HG02798 (cell line): ENCODE results near the gene SPX.

Source experiments
- ATAC-seq: cut with Tn5 transposase; IDR thresholded peaks from one replicate; pipeline ENCODE4 v1.9.1; 2021; ENCODE audit warnings: mild to moderate bottlenecking; ENCODE audit not compliant: unreplicated experiment, poor library complexity

The SPX gene, protein sequence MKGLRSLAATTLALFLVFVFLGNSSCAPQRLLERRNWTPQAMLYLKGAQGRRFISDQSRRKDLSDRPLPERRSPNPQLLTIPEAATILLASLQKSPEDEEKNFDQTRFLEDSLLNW

GRCh38 chr12:21526053-21526452 lies at the start of gene SPX:
TSS of gene SPX (plus strand) at chr12:21526296. CDS start at chr12:21526473, 177 bp downstream.
- ATAC-seq, result no peak

- no peak for ATAC-seq
Observed at GRCh38 chr12:21476949-21477348, 49.1 kb upstream of the SPX start.

DNA sequence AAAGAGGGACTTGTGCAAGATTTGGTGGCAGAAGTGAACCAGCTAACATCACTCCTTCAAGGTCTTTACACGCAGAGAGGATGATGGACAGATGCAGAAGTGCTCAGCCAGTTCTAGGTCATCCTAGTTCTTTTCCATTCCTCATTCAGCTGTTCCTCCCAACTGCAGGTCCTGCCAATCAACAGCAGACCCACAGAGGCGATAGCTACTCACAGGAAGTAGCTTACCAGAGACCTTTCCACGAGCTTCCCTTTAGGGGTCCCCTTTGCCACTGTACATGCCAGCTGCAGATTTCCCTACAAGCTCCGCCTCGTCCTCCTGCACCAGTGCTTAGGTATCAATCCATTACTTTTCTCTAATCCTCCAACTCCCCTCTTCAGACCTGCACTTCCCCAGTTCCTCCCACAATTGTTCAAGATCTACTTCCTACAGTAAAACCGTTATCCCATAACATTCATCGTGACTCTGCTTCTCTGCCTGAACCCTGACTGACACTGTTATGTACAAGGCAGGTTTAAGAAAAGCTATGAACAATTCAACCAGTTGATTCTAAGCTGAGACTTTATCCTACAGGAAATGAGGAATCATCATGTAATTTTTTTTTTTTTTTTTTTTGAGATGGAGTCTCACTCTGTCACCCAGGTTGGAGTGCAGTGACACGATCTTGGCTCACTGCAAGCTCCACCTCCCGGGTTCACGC lies 47.2 kb upstream of the SPX start:
- ATAC-seq, result no peak

DNA sequence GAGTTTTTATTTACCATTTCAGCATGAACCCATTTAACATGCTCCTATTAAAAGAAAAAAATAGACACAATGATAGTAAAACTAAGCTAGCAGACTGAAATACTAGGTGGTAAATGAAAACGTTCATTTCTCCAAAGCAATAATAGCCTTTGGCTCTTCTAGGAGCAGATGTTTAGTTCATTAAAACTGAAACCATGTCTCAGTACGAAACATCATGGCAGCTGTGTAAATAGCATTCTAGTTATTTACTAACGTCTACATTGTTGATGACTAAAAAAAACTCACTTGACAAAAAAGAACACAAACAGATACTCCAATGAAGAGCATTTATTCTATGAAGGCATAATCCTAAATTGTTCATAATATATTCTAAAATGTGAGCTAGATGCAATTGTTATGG lies 42.6 kb upstream of the SPX start:
- no peak for ATAC-seq

DNA sequence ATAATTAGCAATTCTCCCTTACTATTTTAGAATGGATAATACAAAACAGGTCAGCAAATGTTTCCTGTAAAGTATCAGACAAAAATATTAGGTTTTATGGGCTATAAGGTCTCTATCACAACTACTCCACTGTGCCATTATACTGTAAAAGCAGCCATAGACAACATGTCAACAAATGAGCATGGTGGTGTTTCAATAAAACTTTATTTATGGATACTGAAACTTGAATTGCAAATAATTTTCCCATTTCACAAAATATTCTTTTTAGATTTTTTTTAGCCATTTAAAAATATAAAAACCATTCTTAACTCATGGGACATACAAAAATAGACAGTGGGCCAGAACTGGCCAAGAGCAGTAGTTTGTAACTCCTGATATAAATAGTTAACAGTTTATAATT lies 40.1 kb upstream of the SPX start:
- ATAC-seq, result no peak

DNA sequence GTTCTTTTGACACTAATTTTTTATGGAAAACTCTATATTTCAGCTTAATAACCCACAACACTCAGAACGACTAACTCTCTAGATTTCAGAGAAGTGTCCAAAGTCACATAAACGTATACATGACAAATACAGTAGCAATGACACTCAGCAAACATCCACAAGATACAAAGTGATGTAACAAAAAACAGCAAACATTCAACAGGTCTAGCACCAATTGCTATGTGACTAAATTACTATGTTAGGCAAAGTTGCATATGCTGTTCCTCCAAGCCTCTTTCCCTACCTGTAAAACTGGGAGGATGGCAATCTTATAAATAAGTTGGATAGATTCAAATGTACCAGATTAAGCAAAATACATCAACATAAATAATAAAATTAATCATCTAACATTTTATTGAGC lies 26.3 kb upstream of the SPX start:
- no peak for ATAC-seq

- ATAC-seq, result no peak
Observed at GRCh38 chr12:21500786-21501257, 25.3 kb upstream of the SPX start.

GRCh38 chr12:21501258-21502163 lies 24.6 kb upstream of the SPX start, which contains the start of the genes GOLT1B and RECQL:
TSS of gene GOLT1B (plus strand) at chr12:21501789. CDS start at chr12:21501924, 135 bp downstream.
TSS of gene RECQL (minus strand) at chr12:21501635. CDS start at chr12:21499570, 2,065 bp downstream.
- ATAC-seq, result peak; percentile 99

- peak; percentile 2 for ATAC-seq
Observed at GRCh38 chr12:21502164-21502496, 24.0 kb upstream of the SPX start.

GRCh38 chr12:21502872-21503271 lies 23.2 kb upstream of the SPX start:
- ATAC-seq, result no peak

DNA sequence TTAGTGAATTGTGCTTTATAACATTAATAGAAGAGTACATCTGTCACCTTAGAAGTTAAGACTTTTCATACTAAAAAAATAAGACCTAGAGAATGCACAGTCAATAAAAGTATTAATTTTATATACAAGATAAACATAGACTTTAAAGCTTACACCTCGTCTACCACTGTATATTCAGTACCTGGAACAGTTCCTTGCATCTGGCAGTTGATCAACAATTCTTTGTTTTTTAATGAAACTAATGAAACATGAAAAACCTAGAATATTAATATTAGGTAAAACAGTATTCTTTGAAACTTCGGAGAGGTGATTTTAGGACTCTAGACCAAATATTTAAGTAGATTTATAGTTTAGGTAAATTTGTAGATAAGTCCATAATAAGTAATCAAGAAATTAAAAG lies 20.2 kb upstream of the SPX start:
- ATAC-seq, result no peak

DNA sequence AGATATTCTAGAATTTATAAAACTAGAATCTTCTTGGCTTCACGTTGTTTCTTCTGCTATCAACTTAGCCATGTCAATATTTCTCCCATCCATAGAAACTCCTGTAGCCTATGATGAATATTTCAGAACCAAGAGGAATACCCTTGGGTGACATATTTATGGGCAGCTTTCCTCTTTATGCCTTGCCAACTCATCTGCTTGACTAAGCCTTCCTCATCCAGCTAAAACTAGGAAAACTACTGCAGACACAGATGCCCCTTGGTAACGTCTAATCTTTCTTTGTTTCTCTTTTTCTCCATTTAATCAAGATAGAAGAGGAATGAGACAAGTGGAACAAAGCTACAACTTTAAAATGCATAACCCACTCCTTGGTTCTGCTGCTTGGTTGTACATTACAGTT lies 18.2 kb upstream of the SPX start:
- ATAC-seq, result no peak

DNA sequence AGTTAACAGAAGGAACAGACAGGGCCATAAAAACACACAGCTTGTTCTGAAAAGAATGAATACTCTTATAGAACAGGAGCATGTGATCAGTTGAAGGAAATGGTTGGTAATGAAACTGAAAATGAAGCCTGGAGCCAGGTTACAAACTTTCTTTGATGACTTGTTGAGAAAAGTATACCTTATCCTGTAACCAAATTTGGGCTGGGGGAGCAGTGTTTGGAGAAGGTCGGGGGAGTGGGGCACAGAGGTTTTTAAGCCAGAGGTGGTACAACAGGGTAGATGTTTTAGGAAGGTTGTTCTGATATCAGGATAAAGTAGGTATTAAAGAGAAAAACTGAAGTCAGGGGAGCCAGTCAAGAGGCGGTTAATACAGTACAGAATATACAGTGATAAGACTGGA lies 16.3 kb upstream of the SPX start:
- ATAC-seq, result peak; percentile 93

GRCh38 chr12:21516281-21516680 lies 9.8 kb upstream of the SPX start:
- no peak for ATAC-seq

GRCh38 chr12:21518451-21518850 lies 7.6 kb upstream of the SPX start:
- no peak for ATAC-seq

GRCh38 chr12:21521541-21521940 lies 4.6 kb upstream of the SPX start:
- no peak for ATAC-seq

DNA sequence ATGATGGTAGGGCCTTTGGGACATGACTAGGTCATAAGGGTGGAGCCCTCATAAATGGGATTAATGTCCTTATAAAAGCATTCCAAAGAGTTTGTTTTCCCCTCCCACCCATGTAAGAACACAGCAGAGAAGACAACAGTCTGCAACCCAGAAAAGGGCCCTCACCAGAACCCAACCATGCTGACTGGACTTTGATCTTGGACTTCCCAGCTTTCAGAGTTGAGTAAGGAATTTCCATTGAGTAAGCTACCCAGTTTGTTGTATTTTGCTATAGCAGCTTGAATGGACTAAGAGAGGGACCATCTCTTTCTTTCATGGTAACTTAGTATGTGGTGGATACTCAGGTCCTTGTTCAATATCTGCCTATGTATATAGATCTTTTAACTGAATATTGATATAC lies 2.9 kb upstream of the SPX start:
- ATAC-seq, result no peak

DNA sequence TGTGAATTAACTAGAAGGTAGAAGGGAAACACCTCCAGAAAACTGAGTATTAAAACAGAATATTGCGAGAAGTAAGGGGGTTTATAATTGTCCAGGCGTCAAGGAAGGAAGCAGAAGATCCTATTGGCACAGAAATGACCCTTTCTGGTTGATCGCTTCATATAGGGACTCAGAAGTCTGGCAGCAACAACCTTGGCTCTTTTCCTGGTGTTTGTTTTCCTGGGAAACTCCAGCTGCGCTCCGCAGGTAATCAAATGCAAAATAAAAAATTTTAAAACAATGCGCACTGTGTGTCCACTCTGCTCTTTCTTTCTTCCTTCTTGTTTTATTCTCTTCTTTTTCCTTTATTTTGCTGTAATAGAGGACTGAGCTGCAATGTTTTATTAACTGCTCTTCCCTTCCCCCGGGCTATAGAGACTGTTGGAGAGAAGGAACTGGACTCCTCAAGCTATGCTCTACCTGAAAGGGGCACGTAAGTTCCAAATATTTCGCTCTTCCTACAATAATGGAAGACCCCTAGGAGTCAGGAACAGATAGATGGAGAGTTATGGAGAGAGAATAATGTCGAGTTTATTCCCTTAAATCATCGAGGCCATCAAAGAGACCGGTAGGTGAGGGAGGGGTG lies 737 bp downstream of the SPX start:
- ATAC-seq, result no peak

DNA sequence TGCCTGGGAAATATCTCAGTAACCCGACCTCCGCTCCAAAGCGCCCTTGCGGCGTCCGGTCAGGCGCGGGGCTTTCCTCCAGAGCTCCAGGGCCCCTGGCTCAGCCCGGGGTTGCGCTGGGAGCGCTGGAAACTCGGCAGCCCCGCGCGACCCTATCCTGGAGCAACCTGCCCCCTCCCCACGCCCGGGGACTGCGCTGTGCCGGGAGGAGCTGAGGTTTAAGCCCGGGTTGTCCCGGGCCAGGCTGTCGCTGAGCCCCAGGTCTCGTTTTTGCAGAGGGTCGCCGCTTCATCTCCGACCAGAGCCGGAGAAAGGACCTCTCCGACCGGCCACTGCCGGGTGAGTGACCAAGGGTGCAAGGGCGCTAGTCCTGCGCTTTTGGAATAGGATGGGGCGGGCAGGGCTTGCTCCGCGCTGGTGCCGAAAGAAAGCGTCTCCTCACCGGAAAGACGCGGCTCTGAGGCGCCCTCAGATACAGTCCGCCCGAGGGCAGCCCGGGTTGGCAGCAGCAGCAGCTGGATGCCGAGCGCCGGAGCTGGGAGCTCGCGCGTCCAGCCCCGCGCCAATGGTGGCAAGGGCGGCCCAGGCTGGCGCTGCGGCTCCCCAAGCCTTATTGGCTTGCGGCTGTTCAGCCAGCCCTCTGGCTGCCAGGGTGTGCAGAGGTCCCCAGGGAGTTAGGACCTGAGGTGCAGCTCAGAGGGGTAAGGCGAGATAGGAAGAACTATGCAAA lies 1.5 kb downstream of the SPX start:
- ATAC-seq, result peak; percentile 96

DNA sequence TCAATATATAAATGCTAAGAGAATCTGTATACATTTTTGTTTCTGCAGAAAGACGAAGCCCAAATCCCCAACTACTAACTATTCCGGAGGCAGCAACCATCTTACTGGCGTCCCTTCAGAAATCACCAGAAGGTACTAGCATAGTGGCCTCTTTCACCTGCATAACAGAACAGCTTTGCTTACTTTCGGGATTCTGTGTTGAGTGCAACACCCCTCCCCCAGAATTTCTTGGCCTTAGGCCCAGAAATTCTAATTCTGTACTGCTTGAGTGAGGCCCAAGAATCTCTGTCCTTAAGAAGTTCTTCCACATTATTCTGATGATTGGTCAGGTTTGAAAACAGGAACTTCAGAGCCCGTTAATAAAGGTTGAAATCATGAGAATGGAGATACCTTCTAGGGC lies 2.9 kb downstream of the SPX start:
- no peak for ATAC-seq
